Osteoblast (primary cell): Measurements from ENCODE around the gene ZCCHC24. TPM values are rescaled to one million over a fixed set of nuclear protein-coding genes. Genes with fewer than 3 reads are reported as not detected.

Experiments used
- DNase-seq: peaks from one replicate; pipeline ENCODE4 v3.0.0; 2011; ENCODE audit warnings: low spot score, mixed read lengths; ENCODE audit not compliant: insufficient read length; ENCODE audit errors: missing footprints
- H2AFZ ChIP-seq: 2 replicates; pipeline ENCODE4 v1.6.0; 2011; ENCODE audit warnings: mild to moderate bottlenecking, low read length
- H3K27ac ChIP-seq: 2 replicates; pipeline ENCODE4 v1.5.1; 2011; ENCODE audit warnings: mild to moderate bottlenecking, low read depth, low read length, moderate library complexity
- H3K27me3 ChIP-seq: 2 replicates; pipeline ENCODE4 v1.6.0; 2012; ENCODE audit warnings: mild to moderate bottlenecking, control low read depth, inconsistent platforms, low read length, moderate library complexity; ENCODE audit not compliant: insufficient read depth
- H3K36me3 ChIP-seq: 2 replicates; pipeline ENCODE4 v1.5.1; 2011; ENCODE audit warnings: mild to moderate bottlenecking, low read length, control low read depth, moderate library complexity; ENCODE audit not compliant: insufficient read depth
- H3K4me1 ChIP-seq: 2 replicates; pipeline ENCODE4 v1.5.1; 2011; ENCODE audit warnings: mild to moderate bottlenecking, low read length, control low read depth, moderate library complexity; ENCODE audit not compliant: insufficient read depth
- H3K4me2 ChIP-seq: 2 replicates; pipeline ENCODE4 v1.6.0; 2011; ENCODE audit warnings: mild to moderate bottlenecking, low read length; ENCODE audit not compliant: insufficient read depth
- H3K4me3 ChIP-seq: fragments of 200-600 bp; sonication (generic); 3 replicates; pipeline ENCODE4 v1.5.1; 2012; ENCODE audit warnings: mild to moderate bottlenecking, low read length, inconsistent platforms; ENCODE audit not compliant: insufficient read depth
- H3K79me2 ChIP-seq: 2 replicates; pipeline ENCODE4 v1.6.0; 2012; ENCODE audit warnings: mild to moderate bottlenecking, low read length, control low read depth, inconsistent platforms; ENCODE audit not compliant: insufficient read depth
- H3K9me3 ChIP-seq: 2 replicates; pipeline ENCODE4 v1.5.1; 2011; ENCODE audit warnings: low read depth, low read length, control low read depth
- H4K20me1 ChIP-seq: 2 replicates; pipeline ENCODE4 v1.6.0; 2012; ENCODE audit warnings: mild to moderate bottlenecking, low read length, control low read depth; ENCODE audit not compliant: insufficient read depth
- total RNA-seq: library from RNA; depleted of rRNA; stranded (reverse); fragments of >200 nt; gene quantifications from 2 replicates; pipeline ENCODE4 v1.2.3, GENCODE V29; 2012
- TF ChIP-seq, protein P1 (sequence below): IDR thresholded peaks from 2 replicates; pipeline ENCODE4 v1.5.1; 2011; ENCODE audit warnings: mild to moderate bottlenecking, low read depth, low read length, moderate library complexity; ENCODE audit errors: extremely low read depth

ZCCHC24 gene
- total RNA-seq, 1 donor = 48.5 TPM

DNA sequence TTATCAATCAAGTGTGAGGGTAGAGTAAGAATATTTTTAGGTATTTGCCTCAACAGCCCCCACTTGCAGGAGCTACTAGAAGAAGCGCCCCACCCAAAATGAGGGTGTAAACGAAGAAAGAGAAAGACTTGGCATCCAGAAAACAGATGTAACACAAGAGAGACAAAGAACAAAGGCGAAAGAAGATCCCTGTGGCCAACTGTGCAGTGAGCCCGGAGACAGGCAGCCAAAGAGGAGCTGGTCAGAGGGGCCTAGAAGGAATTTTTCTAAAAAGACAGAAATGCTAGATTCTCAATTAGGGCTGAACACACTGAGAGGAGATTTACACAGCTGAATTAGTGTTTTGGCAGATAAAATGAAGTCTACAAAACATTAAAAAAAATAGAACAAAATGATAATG, 37.3 kb upstream of the ZCCHC24 start:
- H3K9me3 ChIP-seq = no peaks in the 10 kb centered on the region
- DNase-seq = no peak
- TF ChIP-seq, protein P1, sequence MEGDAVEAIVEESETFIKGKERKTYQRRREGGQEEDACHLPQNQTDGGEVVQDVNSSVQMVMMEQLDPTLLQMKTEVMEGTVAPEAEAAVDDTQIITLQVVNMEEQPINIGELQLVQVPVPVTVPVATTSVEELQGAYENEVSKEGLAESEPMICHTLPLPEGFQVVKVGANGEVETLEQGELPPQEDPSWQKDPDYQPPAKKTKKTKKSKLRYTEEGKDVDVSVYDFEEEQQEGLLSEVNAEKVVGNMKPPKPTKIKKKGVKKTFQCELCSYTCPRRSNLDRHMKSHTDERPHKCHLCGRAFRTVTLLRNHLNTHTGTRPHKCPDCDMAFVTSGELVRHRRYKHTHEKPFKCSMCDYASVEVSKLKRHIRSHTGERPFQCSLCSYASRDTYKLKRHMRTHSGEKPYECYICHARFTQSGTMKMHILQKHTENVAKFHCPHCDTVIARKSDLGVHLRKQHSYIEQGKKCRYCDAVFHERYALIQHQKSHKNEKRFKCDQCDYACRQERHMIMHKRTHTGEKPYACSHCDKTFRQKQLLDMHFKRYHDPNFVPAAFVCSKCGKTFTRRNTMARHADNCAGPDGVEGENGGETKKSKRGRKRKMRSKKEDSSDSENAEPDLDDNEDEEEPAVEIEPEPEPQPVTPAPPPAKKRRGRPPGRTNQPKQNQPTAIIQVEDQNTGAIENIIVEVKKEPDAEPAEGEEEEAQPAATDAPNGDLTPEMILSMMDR = no peak

DNA sequence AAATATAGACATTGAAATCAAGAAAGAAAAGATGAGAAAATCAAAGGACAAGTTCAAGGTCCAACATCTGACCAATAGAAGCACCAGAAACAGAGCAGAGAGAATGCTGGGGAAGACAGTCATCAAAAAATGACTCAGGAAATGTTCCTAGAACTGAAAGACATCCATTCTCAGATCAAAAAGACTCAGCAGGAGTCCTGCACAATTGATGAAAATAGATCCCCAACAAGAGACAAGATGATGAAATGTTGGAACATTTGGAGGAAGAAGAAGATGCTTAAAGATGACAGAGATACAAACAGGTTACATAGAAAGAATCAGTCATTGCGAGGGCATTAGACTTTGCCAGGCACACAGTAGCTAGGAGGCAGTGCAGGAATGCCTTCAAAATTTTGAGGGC, 36.9 kb upstream of the ZCCHC24 start:
- DNase-seq = no peak
- no peak overlapping the region for H3K27ac ChIP-seq
- H3K79me2 ChIP-seq = no peaks in the 10 kb centered on the region
- H3K36me3 ChIP-seq = no peaks in the 10 kb centered on the region
- H2AFZ ChIP-seq = no peak overlapping the region
- H4K20me1 ChIP-seq = no peaks in the 10 kb centered on the region
- no peaks in the 10 kb centered on the region for H3K27me3 ChIP-seq
- TF ChIP-seq, protein P1 = no peak
- peaks cover 16% of the 10 kb centered on the region for H3K4me1 ChIP-seq
- H3K4me2 ChIP-seq = no peak overlapping the region
- no peak overlapping the region for H3K4me3 ChIP-seq
- H3K9me3 ChIP-seq = no peaks in the 10 kb centered on the region

More for the DNA sequence above, 37.3 kb upstream of the ZCCHC24 start:
- no peaks in the 10 kb centered on the region for H3K27me3 ChIP-seq
- H3K4me1 ChIP-seq = peaks cover 21% of the 10 kb centered on the region
- no peak overlapping the region for H2AFZ ChIP-seq
- no peak overlapping the region for H3K27ac ChIP-seq
- H3K4me2 ChIP-seq = no peak overlapping the region
- H3K4me3 ChIP-seq = no peak overlapping the region
- H4K20me1 ChIP-seq = no peaks in the 10 kb centered on the region
- H3K79me2 ChIP-seq = no peaks in the 10 kb centered on the region
- no peaks in the 10 kb centered on the region for H3K36me3 ChIP-seq

DNA sequence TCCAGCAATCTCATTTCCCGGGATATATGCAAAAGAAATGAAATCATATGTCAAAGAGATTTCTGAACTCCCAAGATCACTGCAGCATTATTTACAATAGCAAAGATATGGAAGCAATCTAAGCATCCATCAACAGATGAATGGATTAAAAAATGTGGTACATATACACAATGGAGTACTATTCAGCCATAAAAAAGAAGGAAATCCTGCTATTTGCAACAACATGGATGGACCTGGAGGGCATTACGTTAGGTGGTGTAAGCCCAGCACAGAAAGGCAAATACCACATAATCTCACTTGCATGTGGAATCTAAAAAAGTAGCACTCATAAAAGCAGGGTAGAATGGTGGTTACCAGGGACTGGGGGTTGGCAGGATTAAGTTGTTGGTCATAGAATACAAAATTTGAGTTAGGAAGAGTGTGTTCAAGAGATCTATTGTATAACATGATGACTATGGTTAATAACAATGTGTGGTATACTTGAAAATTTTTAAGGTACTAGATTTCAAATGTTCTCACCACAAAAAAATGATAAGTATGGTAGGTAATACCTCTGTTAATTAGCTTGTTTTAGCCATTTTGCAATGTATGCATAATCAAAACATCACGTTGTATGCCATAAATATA, 34.0 kb upstream of the ZCCHC24 start:
- H3K4me1 ChIP-seq = peaks cover 13% of the 10 kb centered on the region
- no peak overlapping the region for H3K4me3 ChIP-seq
- no peak overlapping the region for H3K27ac ChIP-seq
- TF ChIP-seq, protein P1 = no peak
- no peaks in the 10 kb centered on the region for H3K79me2 ChIP-seq
- H4K20me1 ChIP-seq = no peaks in the 10 kb centered on the region
- no peak for DNase-seq
- no peaks in the 10 kb centered on the region for H3K9me3 ChIP-seq
- no peak overlapping the region for H2AFZ ChIP-seq
- no peaks in the 10 kb centered on the region for H3K36me3 ChIP-seq
- no peak overlapping the region for H3K4me2 ChIP-seq
- H3K27me3 ChIP-seq = peaks cover 6% of the 10 kb centered on the region

DNA sequence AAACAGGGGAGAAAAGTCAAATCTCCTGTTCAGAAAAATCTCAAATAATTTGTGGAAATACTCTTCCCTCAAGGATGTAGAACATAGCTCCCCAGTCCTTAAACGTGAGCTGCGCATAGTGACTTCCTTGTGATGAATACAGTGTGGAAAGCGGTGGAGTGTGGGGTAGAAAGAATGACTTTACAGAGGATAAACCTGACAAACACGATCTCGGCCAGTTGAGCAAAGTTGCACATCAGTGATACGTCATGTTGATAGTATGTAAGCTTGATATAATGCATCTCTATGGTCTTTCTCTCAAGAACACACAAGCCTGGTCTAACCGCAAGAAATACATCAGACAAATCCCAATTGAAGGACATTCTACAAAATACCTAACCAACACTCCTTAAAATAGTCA, 32.0 kb upstream of the ZCCHC24 start:
- H3K9me3 ChIP-seq = no peaks in the 10 kb centered on the region
- DNase-seq = no peak
- H3K4me2 ChIP-seq = no peak overlapping the region
- TF ChIP-seq, protein P1 = no peak
- no peaks in the 10 kb centered on the region for H3K36me3 ChIP-seq
- no peak overlapping the region for H3K27ac ChIP-seq
- no peak overlapping the region for H3K4me3 ChIP-seq
- H2AFZ ChIP-seq = no peak overlapping the region
- H3K4me1 ChIP-seq = no peaks in the 10 kb centered on the region
- no peaks in the 10 kb centered on the region for H4K20me1 ChIP-seq
- peaks cover 6% of the 10 kb centered on the region for H3K27me3 ChIP-seq
- no peaks in the 10 kb centered on the region for H3K79me2 ChIP-seq
